SK-N-SH (cell line): ENCODE results near the gene PLAAT1. TPM values are rescaled to one million over a fixed set of nuclear protein-coding genes. Genes with fewer than 3 reads are reported as not detected.

Experiments used
- CTCF ChIA-PET: fragments of 300-600, 350-600 bp; formaldehyde crosslinking; extraction: SDS; loops from one replicate; lab custom pipeline; 2021; lab: Yijun Ruan, JAX
- POLR2A ChIA-PET: fragments of 350-600 bp; sonication (Branson Sonifier 250); formaldehyde crosslinking; extraction: SDS; loops from one replicate; lab custom pipeline; 2020; ENCODE audit warnings: antibody characterized with exemption, inconsistent platforms; lab: Yijun Ruan, JAX
- DNase-seq: peaks from one replicate; pipeline ENCODE4 v3.0.0; 2012
- H2AFZ ChIP-seq: fragments of 200-600 bp; sonication (generic); 2 replicates; pipeline ENCODE4 v1.8.1; 2016; ENCODE audit warnings: antibody characterized with exemption, mild to moderate bottlenecking, low read depth
- H3F3A ChIP-seq: fragments of 200-600 bp; sonication (generic); replicated peaks from 2 replicates; pipeline ENCODE3; 2016; ENCODE audit warnings: antibody characterized with exemption, mild to moderate bottlenecking; ENCODE audit not compliant: insufficient read depth
- H3K27ac ChIP-seq, 2 experiments: fragments of 200-500 bp in 1 of 2; fragments of 200-600 bp in 1 of 2; sonication (Bioruptor generic) in 1 of 2; sonication (generic), shearing (Covaris generic) in 1 of 2; 2 replicates each; pipeline versions ENCODE4 v1.5.1 to v1.6.1; 2014 to 2016; ENCODE audit warnings: low read depth in 2 of 2, inconsistent platforms in 1 of 2, low read length in 1 of 2, mild to moderate bottlenecking in 1 of 2, mixed read lengths in 1 of 2
- H3K27me3 ChIP-seq: fragments of 200-600 bp; sonication (generic), shearing (Covaris generic); 2 replicates; pipeline ENCODE4 v1.6.1; 2016; ENCODE audit warnings: mixed run types; ENCODE audit not compliant: insufficient read depth
- H3K36me3 ChIP-seq, 2 experiments: fragments of 200-500 bp in 1 of 2; fragments of 200-600 bp in 1 of 2; sonication (Bioruptor generic) in 1 of 2; sonication (generic) in 1 of 2; replicated peaks in 1 of 2; 2 replicates each; pipeline versions ENCODE3 to v1.5.1; 2014 to 2016; ENCODE audit warnings: low read length in 1 of 2, mild to moderate bottlenecking in 1 of 2; ENCODE audit not compliant: insufficient read depth in 2 of 2, control insufficient read depth in 1 of 2
- H3K4me1 ChIP-seq, 2 experiments: fragments of 200-500 bp in 1 of 2; fragments of 200-600 bp in 1 of 2; sonication (Bioruptor generic) in 1 of 2; sonication (generic), shearing (Covaris generic) in 1 of 2; 2 replicates each; pipeline versions ENCODE4 v1.5.1 to v1.6.1; 2014 to 2016; ENCODE audit warnings: low read depth in 1 of 2, low read length in 1 of 2, mixed run types in 1 of 2; ENCODE audit not compliant: insufficient read depth in 2 of 2, control insufficient read depth in 1 of 2
- H3K4me2 ChIP-seq: fragments of 200-600 bp; sonication (generic), shearing (Covaris generic); 2 replicates; pipeline ENCODE4 v1.6.1; 2017; ENCODE audit warnings: mixed run types
- H3K4me3 ChIP-seq, 2 experiments: fragments of 200-500 bp in 1 of 2; fragments of 200-600 bp in 1 of 2; sonication (Bioruptor generic) in 1 of 2; sonication (generic), shearing (Covaris generic) in 1 of 2; 2 replicates each; pipeline versions ENCODE4 v1.5.1 to v1.8.1; 2014 to 2016; ENCODE audit warnings: low read depth in 2 of 2, inconsistent platforms in 1 of 2, low read length in 1 of 2, mild to moderate bottlenecking in 1 of 2, mixed read lengths in 1 of 2, moderate library complexity in 1 of 2
- H3K79me2 ChIP-seq: fragments of 200-600 bp; sonication (generic); 2 replicates; pipeline ENCODE4 v1.8.1; 2017; ENCODE audit warnings: mild to moderate bottlenecking; ENCODE audit not compliant: insufficient read depth
- H3K9ac ChIP-seq: fragments of 200-600 bp; sonication (generic); 2 replicates; pipeline ENCODE4 v1.6.1; 2017; ENCODE audit warnings: mixed run types
- H3K9me2 ChIP-seq: fragments of 200-600 bp; sonication (generic); 2 replicates; pipeline ENCODE4 v1.6.1; 2017; ENCODE audit warnings: mixed run types
- H3K9me3 ChIP-seq: fragments of 200-600 bp; sonication (generic); 2 replicates; pipeline ENCODE4 v1.6.1; 2017; ENCODE audit warnings: mixed run types, mild to moderate bottlenecking, moderate library complexity
- H4K20me1 ChIP-seq: fragments of 200-600 bp; sonication (generic); 2 replicates; pipeline ENCODE4 v1.6.1; 2017; ENCODE audit warnings: mild to moderate bottlenecking, mixed run types; ENCODE audit not compliant: insufficient read depth
- ELF1 ChIP-seq: IDR thresholded peaks from 2 replicates; pipeline ENCODE4 v1.4.0; 2012
- EP300 ChIP-seq, 2 experiments: IDR thresholded peaks; 2 replicates each; pipeline versions ENCODE4 v1.4.0 to v1.6.1; 2012; ENCODE audit warnings: borderline replicate concordance in 1 of 2, low read depth in 1 of 2, low read length in 1 of 2
- FOXJ3 ChIP-seq: sonication (generic); formaldehyde crosslinking; IDR thresholded peaks from 2 replicates; pipeline ENCODE4 v1.5.1; 2020; ENCODE audit warnings: mild to moderate bottlenecking, missing genetic modification reagents
- FOXM1 ChIP-seq: IDR thresholded peaks from 2 replicates; pipeline ENCODE4 v1.4.0; 2012; ENCODE audit warnings: low read depth, mild to moderate bottlenecking
- GABPA ChIP-seq: IDR thresholded peaks from 2 replicates; pipeline ENCODE4 v1.4.0; 2012; ENCODE audit warnings: low read depth, mild to moderate bottlenecking
- IRF3 ChIP-seq: fragments of 150-350 bp; IDR thresholded peaks from 2 replicates; pipeline ENCODE4 v1.6.1; 2016; ENCODE audit warnings: mild to moderate bottlenecking, low read depth, low read length
- JUND ChIP-seq: IDR thresholded peaks from 2 replicates; pipeline ENCODE4 v1.4.0; 2012
- MXI1 ChIP-seq: IDR thresholded peaks from 2 replicates; pipeline ENCODE4 v1.6.1; 2012; ENCODE audit warnings: mild to moderate bottlenecking, low read depth, low read length, improper control_type of control experiment
- PBX3 ChIP-seq: IDR thresholded peaks from 2 replicates; pipeline ENCODE4; 2012
- POLR2AphosphoS5 ChIP-seq: IDR thresholded peaks from 2 replicates; pipeline ENCODE4 v1.6.1; 2012; ENCODE audit warnings: low read depth, low read length
- REST ChIP-seq: IDR thresholded peaks from 2 replicates; pipeline ENCODE4 v1.6.1; 2012; ENCODE audit warnings: mild to moderate bottlenecking, low read depth, low read length, moderate library complexity
- RFX5 ChIP-seq: IDR thresholded peaks from 2 replicates; pipeline ENCODE4 v1.6.1; 2012; ENCODE audit warnings: mild to moderate bottlenecking, improper control_type of control experiment, low read length
- TCF12 ChIP-seq: IDR thresholded peaks from 2 replicates; pipeline ENCODE4 v1.4.0; 2012
- TEAD4 ChIP-seq: IDR thresholded peaks from 2 replicates; pipeline ENCODE4 v1.4.0; 2012; ENCODE audit warnings: mild to moderate bottlenecking, borderline replicate concordance; ENCODE audit not compliant: insufficient read depth
- USF2 ChIP-seq: fragments of 150-350 bp; IDR thresholded peaks from 2 replicates; pipeline ENCODE4 v1.6.1; 2017; ENCODE audit warnings: antibody characterized with exemption, low read length, low read depth, borderline replicate concordance
- WGBS: methylation state at CpG from one replicate; pipeline ENCODE4 v1.1.6; 2017; ENCODE audit warnings: low lambda C conversion rate; 5-methylcytosine and 5-hydroxymethylcytosine counted together
- polyA plus RNA-seq, 3 experiments: library from polyadenylated mRNA; depleted of rRNA; stranded (reverse); fragments of >200 nt; gene quantifications; 2 replicates each; pipeline ENCODE4 v1.2.3, GENCODE V29; 2012
- TF ChIP-seq, protein P1 (sequence below): IDR thresholded peaks from 2 replicates; pipeline ENCODE4 v1.4.0; 2012; ENCODE audit warnings: low read depth
- TF ChIP-seq, protein P2 (sequence below): fragments of 200-600 bp; sonication (generic); IDR thresholded peaks from 2 replicates; pipeline ENCODE4 v1.6.1; 2017; ENCODE audit warnings: antibody characterized with exemption, mild to moderate bottlenecking, moderate library complexity

Gene PLAAT1
- polyA plus RNA-seq, 1 of the 3 experiments (the other 2 are of a cell fraction): 1.6 TPM

DNA sequence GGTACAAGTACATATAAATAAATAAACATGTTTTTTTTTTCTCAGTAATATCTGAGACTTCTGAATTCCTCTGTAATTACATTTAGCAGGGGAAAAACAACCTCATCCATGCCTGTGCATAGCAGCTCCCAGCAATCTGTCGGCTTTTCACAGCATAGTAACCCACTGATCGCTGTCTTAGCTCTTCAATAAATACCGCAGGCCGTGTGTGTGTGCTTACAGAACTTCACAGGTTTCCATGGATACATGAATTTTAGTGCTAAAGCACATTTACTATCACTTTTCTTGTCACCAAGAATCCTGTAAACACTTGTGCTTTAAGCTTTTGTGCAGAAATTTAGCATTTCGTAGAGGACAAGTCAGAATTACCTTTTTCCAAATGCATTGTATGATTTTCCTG, 4.0 kb upstream of the PLAAT1 start (continued):
- TF ChIP-seq, protein P1, sequence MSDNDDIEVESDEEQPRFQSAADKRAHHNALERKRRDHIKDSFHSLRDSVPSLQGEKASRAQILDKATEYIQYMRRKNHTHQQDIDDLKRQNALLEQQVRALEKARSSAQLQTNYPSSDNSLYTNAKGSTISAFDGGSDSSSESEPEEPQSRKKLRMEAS: no peak
- TF ChIP-seq PBX3 (no peak), JUND (no peak), TEAD4 (no peak)

- no peaks in the 10 kb centered on the region for H3F3A ChIP-seq
- WGBS: 3% methylated on average over 7 of the region's 9 CpGs
- H3K27me3 ChIP-seq: no peaks in the 10 kb centered on the region; the same call in 1 of the 2 replicates
- no peaks in the 10 kb centered on the region for H3K9me3 ChIP-seq
- H3K27ac ChIP-seq: no peak overlapping the region
- no peaks in the 10 kb centered on the region for H3K79me2 ChIP-seq
- no peak overlapping the region for H3K9ac ChIP-seq
- no peaks in the 10 kb centered on the region for H3K36me3 ChIP-seq
- ChIA-PET POLR2A (no interaction called here), CTCF (no interaction called here)
- H3K4me1 ChIP-seq: peaks cover 0 to 7% of the 10 kb centered on the region in 2 experiments; a peak in 1 of 4 replicates
- peak overlapping the region; percentile 89 for H3K4me2 ChIP-seq
- peak overlapping the region; percentile 47 to 56; a peak in 3 of 4 replicates for H3K4me3 ChIP-seq
- no peaks in the 10 kb centered on the region for H3K9me2 ChIP-seq
- no peaks in the 10 kb centered on the region for H4K20me1 ChIP-seq
- no peak for TF ChIP-seq MXI1
- TF ChIP-seq ELF1: no peak
- no peak for TF ChIP-seq GABPA
- no peak for TF ChIP-seq POLR2AphosphoS5
- TF ChIP-seq REST: no peak
- no peak for TF ChIP-seq RFX5
- TF ChIP-seq FOXM1: no peak
- TF ChIP-seq IRF3: no peak
- TF ChIP-seq TCF12: no peak
- TF ChIP-seq, protein P2, sequence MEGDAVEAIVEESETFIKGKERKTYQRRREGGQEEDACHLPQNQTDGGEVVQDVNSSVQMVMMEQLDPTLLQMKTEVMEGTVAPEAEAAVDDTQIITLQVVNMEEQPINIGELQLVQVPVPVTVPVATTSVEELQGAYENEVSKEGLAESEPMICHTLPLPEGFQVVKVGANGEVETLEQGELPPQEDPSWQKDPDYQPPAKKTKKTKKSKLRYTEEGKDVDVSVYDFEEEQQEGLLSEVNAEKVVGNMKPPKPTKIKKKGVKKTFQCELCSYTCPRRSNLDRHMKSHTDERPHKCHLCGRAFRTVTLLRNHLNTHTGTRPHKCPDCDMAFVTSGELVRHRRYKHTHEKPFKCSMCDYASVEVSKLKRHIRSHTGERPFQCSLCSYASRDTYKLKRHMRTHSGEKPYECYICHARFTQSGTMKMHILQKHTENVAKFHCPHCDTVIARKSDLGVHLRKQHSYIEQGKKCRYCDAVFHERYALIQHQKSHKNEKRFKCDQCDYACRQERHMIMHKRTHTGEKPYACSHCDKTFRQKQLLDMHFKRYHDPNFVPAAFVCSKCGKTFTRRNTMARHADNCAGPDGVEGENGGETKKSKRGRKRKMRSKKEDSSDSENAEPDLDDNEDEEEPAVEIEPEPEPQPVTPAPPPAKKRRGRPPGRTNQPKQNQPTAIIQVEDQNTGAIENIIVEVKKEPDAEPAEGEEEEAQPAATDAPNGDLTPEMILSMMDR: no peak
- TF ChIP-seq EP300 (IDR thresholded peaks at IDR 0.05; ENCODE audit: borderline replicate concordance in 1 of 2, low read depth in 1 of 2, low read length in 1 of 2): no peak
- no peak for TF ChIP-seq FOXJ3
- TF ChIP-seq USF2: no peak
- H2AFZ ChIP-seq: peak overlapping the region; percentile 82; the same call in 1 of the 2 replicates
- DNase-seq: peak; percentile 55
Measured at GRCh38 chr3:193240436-193240849, 579 bp upstream of the PLAAT1 start.
